ACC112 (cell line): ENCODE data around the gene RGS12.
"Not testable (repeated sequence)": the region's sequence is repeated elsewhere in the genome, so short reads cannot be mapped to it uniquely, and the experiment has no call there.

Source experiments
- H2AFZ ChIP-seq: fragments of 200-600 bp; sonication (generic); one replicate; pipeline ENCODE4 v1.6.0; 2017; ENCODE audit warnings: antibody characterized with exemption, low read length; ENCODE audit not compliant: unreplicated experiment
- H3K27ac ChIP-seq: fragments of 200-600 bp; sonication (generic); 2 replicates; pipeline ENCODE4 v1.5.1; 2014; ENCODE audit warnings: low read depth, mild to moderate bottlenecking, antibody characterized with exemption, low read length, moderate library complexity
- H3K27me3 ChIP-seq: fragments of 200-600 bp; sonication (generic); 2 replicates; pipeline ENCODE4 v1.6.1; 2014; ENCODE audit warnings: mild to moderate bottlenecking, antibody characterized with exemption, low read length, moderate library complexity, mixed read lengths; ENCODE audit not compliant: insufficient read depth
- H3K36me3 ChIP-seq: fragments of 200-600 bp; sonication (generic); 2 replicates; pipeline ENCODE4 v1.6.1; 2016; ENCODE audit warnings: mild to moderate bottlenecking, antibody characterized with exemption, low read length, moderate library complexity, mixed read lengths; ENCODE audit not compliant: insufficient read depth
- H3K4me1 ChIP-seq: fragments of 200-600 bp; sonication (generic); one replicate; pipeline ENCODE4 v1.6.1; 2016; ENCODE audit warnings: low read length, mixed read lengths; ENCODE audit not compliant: insufficient read depth, unreplicated experiment, control insufficient read depth
- H3K4me3 ChIP-seq: fragments of 200-600 bp; sonication (generic); 2 replicates; pipeline ENCODE4 v1.5.1; 2014; ENCODE audit warnings: mild to moderate bottlenecking, low read depth, low read length
- H3K79me2 ChIP-seq: fragments of 200-600 bp; sonication (generic); one replicate; pipeline ENCODE4 v1.6.0; 2016; ENCODE audit warnings: low read length; ENCODE audit not compliant: control insufficient read depth, unreplicated experiment, insufficient read depth

Gene RGS12

GRCh38 chr4:3293401-3294391 lies 875 bp downstream of the RGS12 start:
- no peak overlapping the region for H3K27ac ChIP-seq
- H3K4me3 ChIP-seq: peak overlapping the region; percentile 97
- H3K36me3 ChIP-seq: no peaks in the 10 kb centered on the region
- H3K79me2 ChIP-seq: no peaks in the 10 kb centered on the region
- peak overlapping the region; percentile 88 for H2AFZ ChIP-seq
- no peaks in the 10 kb centered on the region for H3K27me3 ChIP-seq
- peaks cover 7% of the 10 kb centered on the region for H3K4me1 ChIP-seq

GRCh38 chr4:3294401-3295241 lies 1.8 kb downstream of the RGS12 start:
- no peak overlapping the region for H2AFZ ChIP-seq
- H3K4me3 ChIP-seq: no peak overlapping the region
- peaks cover 7% of the 10 kb centered on the region for H3K4me1 ChIP-seq

GRCh38 chr4:3295837-3296624 lies 3.2 kb downstream of the RGS12 start:
- no peaks in the 10 kb centered on the region for H3K36me3 ChIP-seq
- H3K27ac ChIP-seq: no peak overlapping the region
- H2AFZ ChIP-seq: no peak overlapping the region
- no peaks in the 10 kb centered on the region for H3K27me3 ChIP-seq
- no peak overlapping the region for H3K4me3 ChIP-seq
- peaks cover 3% of the 10 kb centered on the region for H3K79me2 ChIP-seq
- peaks cover 7% of the 10 kb centered on the region for H3K4me1 ChIP-seq

More at GRCh38 chr4:3294401-3295241, 1.8 kb downstream of the RGS12 start:
- H3K79me2 ChIP-seq: peaks cover 2% of the 10 kb centered on the region
- H3K36me3 ChIP-seq: no peaks in the 10 kb centered on the region
- no peaks in the 10 kb centered on the region for H3K27me3 ChIP-seq
- H3K27ac ChIP-seq: no peak overlapping the region

- Histone ChIP-seq H3K4me1 (peaks cover 7% of the 10 kb centered on the region), H3K27me3 (no peaks in the 10 kb centered on the region), H3K79me2 (peaks cover 3% of the 10 kb centered on the region), H3K36me3 (no peaks in the 10 kb centered on the region), H3K27ac (no peak overlapping the region), H2AFZ (no peak overlapping the region), H3K4me3 (no peak overlapping the region)
These were observed 3.8 kb downstream of the RGS12 start for GRCh38 chr4:3296651-3297050.

DNA sequence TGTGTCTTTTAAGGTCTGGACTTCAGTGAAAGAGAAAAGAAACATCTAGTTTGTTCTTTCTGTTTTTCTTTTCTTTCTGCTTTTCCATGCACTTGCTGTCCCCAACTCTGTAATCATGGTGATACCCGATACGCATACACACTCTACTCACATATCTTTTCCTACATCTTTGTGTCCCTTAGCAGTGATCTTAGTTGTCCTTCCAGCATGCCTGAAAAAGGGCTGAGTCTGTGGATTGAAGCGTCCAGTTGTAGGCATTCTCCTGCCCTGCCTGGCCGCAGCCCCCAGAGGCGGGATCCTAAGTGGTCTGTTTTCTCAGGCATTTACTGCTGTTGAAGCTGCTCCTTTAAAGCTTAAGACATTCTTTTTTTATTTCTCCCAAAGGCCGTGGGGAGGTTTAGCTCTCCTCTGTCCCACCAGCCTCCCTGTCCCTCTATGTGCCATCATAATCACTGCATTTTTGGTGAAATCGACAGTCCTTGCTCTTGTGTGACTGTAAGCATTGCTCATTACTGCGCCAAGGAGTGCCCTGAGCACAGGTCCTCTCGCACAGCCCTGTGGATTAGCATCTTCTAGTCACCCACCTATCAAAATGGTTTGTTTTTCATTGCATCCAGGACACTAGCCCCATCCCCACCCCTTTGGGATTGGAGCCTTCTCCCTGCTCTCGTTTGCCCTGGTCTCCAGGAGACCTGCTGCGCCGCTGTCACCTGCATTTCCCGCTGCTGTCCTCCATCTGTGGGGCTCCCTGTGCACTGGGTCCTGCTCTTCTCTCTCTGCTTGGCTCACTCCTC lies 4.4 kb downstream of the RGS12 start:
- H3K36me3 ChIP-seq: no peaks in the 10 kb centered on the region
- H3K79me2 ChIP-seq: peaks cover 3% of the 10 kb centered on the region
- H3K27me3 ChIP-seq: no peaks in the 10 kb centered on the region
- H3K4me1 ChIP-seq: peaks cover 7% of the 10 kb centered on the region
- H3K27ac ChIP-seq: no peak overlapping the region
- H3K4me3 ChIP-seq: no peak overlapping the region
- H2AFZ ChIP-seq: no peak overlapping the region

DNA sequence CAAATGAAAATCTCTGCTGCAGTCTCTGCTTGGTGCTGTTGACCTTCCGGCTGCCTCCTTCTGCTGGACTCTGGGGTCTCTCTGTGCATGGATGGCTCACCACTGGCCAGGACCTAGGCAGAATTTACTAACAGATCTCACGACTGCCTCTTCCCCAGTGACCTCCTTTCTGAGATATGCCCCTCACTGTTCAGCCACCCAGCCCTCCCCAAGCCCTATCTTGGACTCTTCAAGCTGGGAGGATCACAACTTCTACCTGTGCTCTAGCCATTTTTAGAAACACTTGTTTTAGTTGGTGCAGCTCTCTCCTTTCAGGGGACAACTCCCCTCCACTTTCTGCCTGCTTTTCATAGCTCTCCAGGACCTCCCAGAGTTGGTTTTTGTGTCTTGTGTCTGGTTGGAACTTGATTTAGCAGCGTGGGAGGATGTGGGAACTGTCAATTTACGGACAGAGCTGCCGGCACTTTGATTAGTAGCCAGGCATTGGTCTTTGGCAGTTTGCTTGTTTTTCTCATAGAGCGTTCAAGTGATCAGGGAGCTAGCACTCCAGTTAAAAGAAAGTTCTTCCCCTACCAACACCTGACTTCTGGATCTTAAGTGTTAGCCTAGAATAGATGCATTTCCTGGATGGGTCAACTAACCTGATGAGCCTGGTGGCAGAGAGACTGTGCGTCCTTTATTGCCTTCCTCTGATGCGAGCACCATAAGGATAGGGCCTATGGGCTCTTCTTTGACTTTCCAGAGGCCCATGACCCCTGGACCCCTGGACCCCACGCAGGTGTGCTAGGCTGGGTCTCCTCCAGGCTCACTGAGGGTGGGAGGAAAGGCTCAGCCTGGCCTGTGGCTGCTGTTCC lies 6.5 kb downstream of the RGS12 start:
- H2AFZ ChIP-seq: no peak overlapping the region
- H3K4me3 ChIP-seq: no peak overlapping the region
- H3K27ac ChIP-seq: no peak overlapping the region
- H3K79me2 ChIP-seq: peaks cover 3% of the 10 kb centered on the region
- no peaks in the 10 kb centered on the region for H3K4me1 ChIP-seq
- H3K27me3 ChIP-seq: no peaks in the 10 kb centered on the region
- no peaks in the 10 kb centered on the region for H3K36me3 ChIP-seq

DNA sequence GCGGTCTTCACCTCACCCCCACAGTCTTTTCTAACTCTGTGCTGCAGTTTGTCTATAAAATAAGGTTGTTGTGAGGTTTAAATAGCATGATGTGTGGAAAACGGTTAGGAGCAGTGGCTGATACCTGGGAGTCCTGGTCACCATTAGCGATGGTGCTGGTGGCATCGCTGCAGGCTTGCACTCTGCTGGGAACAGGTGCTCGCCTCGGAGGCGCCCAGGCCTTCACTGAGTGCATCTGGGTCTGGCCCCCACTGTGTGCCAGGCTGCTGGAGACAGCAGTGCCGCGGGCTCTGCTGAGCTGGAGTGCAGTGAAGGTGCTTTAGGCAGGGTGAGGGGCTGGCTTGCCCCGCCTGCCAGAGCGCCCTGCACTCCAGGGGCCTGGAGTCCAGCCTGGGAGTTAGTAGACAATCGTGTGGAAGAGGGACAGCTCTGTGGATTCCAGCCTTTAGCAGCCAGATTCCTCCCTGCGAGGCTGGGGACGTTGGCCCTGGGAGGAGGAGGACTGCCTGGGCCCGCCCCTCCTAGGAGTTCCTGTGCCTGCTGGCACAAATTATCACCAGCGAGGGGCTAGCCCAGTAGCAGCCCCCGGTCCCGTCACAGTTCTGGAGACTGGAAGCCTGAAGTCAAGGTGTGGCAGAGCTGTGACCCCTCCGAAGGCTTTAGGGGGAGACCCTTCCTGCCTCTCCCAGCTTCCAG lies 7.3 kb downstream of the RGS12 start:
- no peaks in the 10 kb centered on the region for H3K27me3 ChIP-seq
- peaks cover 6% of the 10 kb centered on the region for H3K79me2 ChIP-seq
- no peak overlapping the region for H3K27ac ChIP-seq
- H3K4me1 ChIP-seq: peaks cover 7% of the 10 kb centered on the region
- H2AFZ ChIP-seq: no peak overlapping the region
- no peak overlapping the region for H3K4me3 ChIP-seq
- no peaks in the 10 kb centered on the region for H3K36me3 ChIP-seq

GRCh38 chr4:3300882-3301281 lies 8.1 kb downstream of the RGS12 start:
- not testable (repeated sequence) for H3K27ac ChIP-seq, H3K36me3 ChIP-seq, H2AFZ ChIP-seq, H3K27me3 ChIP-seq, H3K4me3 ChIP-seq, H3K79me2 ChIP-seq
- peaks cover 15% of the 10 kb centered on the region for H3K4me1 ChIP-seq
